ENCODE measurements around the gene RASA3. TPM values are rescaled to one million over a fixed set of nuclear protein-coding genes. Genes with fewer than 3 reads are reported as not detected.
"Not testable (repeated sequence)": the region's sequence is repeated elsewhere in the genome, so short reads cannot be mapped to it uniquely, and the experiment has no call there.

RASA3 gene, protein sequence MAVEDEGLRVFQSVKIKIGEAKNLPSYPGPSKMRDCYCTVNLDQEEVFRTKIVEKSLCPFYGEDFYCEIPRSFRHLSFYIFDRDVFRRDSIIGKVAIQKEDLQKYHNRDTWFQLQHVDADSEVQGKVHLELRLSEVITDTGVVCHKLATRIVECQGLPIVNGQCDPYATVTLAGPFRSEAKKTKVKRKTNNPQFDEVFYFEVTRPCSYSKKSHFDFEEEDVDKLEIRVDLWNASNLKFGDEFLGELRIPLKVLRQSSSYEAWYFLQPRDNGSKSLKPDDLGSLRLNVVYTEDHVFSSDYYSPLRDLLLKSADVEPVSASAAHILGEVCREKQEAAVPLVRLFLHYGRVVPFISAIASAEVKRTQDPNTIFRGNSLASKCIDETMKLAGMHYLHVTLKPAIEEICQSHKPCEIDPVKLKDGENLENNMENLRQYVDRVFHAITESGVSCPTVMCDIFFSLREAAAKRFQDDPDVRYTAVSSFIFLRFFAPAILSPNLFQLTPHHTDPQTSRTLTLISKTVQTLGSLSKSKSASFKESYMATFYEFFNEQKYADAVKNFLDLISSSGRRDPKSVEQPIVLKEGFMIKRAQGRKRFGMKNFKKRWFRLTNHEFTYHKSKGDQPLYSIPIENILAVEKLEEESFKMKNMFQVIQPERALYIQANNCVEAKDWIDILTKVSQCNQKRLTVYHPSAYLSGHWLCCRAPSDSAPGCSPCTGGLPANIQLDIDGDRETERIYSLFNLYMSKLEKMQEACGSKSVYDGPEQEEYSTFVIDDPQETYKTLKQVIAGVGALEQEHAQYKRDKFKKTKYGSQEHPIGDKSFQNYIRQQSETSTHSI
- total RNA-seq: 10 to 100 TPM; 39.4 to 44.1 TPM

DNA sequence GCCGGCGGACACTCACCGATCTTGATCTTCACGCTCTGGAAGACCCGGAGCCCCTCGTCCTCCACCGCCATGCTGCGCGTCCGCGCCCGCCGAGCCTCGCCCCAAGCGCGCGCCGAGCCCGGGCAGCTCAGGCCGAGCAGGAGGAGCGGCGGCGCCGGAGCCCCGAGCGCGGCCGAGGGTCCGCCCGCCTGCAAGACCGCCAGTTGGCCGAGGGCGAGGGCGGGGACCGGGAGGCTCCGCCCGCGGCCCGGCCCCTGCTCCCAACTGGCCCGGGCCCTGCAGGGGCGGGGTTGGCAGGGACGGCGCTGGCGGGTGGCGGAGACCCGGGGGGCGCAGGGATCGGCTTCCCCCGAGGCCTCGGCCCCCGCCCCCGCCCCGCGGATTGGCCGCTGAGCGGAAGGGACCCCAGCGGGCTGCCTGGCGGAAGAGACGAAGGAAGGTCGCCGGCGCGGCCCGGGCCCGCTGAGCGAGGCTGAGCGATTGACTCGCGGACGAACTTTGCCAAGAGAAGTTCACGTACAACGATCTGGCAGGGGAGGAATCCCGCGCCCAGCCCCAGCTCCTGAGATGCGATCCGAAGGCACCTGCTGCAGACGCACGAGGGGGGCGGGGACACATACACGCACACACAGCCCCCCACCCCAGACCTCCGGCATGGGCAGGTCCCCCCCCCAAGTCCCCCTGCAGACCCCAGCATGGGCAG, at the start of gene RASA3:
Gene RASA3 (minus strand): TSS at position 205 of the 703 bp plus-strand sequence. CDS start 134 bp downstream, at position 71.
- peaks cover 14 to 22% of the 10 kb centered on the region in 2 donors for H3K36me3 Mint-ChIP-seq
- DNase-seq (ENCODE audit: low spot score in 2 of 2) (peak; percentile 71 to 75), ATAC-seq (peak; percentile 40 to 73)
- H3K9me3 Mint-ChIP-seq: no peaks in the 10 kb centered on the region
- peak within 1 kb of the TSS; percentile 97 to 99 for H3K27ac Mint-ChIP-seq

DNA sequence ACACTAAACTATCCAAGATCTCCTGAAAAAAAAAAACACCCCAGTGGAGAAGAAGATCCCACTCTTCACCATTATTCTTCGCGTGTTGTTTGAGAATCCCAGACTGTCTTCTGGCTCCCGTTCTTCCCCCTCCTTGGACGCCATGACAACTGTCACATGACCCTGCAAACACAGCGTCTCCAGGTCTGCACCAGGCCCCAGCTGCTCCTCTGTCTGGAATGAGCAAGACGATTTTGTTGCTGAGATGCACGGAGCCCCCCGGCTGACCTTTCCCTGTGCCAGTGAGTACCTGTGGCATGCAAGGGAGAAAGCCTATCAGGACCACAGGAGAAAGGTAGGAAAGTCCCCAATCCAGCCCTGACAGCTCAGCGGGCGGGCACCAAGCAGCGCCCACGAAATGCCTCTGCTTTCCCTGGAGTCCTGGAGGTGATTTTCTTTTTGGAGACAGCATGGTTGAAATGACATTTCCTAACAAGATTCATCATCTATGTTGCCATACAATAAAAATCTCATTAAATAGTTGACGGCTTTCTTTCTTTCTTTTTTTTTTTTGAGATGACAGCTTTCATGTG, 46.8 kb upstream of the RASA3 start, which contains the start of gene CFAP97D2:
Gene CFAP97D2 (plus strand): TSS at position 171 of the 572 bp plus-strand sequence. CDS start 74 bp downstream, at position 245.
- DNase-seq (ENCODE audit: low spot score in 2 of 2) (no peak), ATAC-seq (no peak)
- Mint-ChIP-seq H3K27ac (no peak within 1 kb of the TSS), H3K9me3 (peaks cover 0 to 11% of the 10 kb centered on the region in 2 donors), H3K36me3 (peaks cover 0 to 11% of the 10 kb centered on the region in 2 donors)

DNA sequence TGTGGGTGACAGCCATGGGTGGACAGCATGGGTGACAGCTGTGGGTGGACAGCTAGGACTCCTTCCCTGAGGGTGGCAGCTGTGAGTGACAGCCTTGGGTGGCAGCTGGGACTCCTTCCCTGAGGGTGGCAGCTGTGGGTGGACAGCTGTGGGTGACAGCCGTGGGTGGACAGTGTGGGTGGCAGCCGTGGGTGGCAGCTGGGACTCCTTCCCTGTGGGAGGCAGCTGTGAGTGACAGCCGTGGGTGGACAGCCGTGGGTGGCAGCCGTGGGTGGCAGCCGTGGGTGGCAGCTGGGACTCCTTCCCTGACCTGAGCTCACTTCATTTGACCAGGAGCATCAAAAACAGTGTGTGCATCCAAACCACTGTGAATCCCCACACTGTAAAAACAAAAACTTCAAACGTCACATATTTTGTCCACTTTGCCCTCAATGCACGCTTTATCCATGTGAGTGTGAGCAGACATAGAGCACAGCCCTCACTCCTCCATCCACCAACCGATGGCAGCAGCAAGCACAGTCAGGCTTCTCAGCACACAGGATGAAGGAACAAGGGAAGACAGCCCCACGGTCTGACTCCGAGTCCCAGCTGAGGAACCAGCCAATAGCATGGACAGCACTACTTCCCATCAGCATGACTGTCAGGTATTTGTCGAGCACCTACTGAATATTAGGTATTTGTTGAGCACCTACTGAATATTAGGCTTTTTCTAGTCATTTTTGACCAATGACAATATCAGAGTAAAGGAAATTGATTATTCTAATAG, 45.0 kb upstream of the RASA3 start:
- peaks cover 11 to 20% of the 10 kb centered on the region in 2 donors for H3K9me3 Mint-ChIP-seq
- ATAC-seq (no peak), DNase-seq (ENCODE audit: low spot score in 2 of 2) (no peak)
- H3K27ac Mint-ChIP-seq: peak overlapping the region in 1 of 2 donors; percentile 39
- peaks cover 6 to 27% of the 10 kb centered on the region in 2 donors for H3K36me3 Mint-ChIP-seq

DNA sequence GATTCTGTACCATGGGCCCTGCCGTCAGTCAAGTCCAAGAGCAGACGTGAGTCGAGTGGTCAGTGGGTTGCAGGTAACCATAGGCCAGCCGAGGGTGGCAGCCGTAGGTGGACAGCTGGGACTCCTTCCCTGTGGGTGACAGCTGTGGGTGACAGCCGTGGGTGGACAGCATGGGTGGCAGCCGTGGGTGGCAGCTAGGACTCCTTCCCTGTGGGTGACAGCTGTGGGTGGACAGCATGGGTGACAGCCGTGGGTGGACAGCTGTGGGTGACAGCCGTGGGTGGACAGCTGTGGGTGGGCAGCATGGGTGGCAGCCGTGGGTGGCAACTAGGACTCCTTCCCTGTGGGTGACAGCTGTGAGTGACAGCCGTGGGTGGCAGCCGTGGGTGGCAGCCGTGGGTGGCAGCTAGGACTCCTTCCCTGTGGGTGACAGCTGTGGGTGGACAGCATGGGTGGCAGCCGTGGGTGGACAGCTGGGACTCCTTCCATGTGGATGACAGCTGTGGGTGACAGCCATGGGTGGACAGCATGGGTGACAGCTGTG, 44.0 kb upstream of the RASA3 start:
- H3K36me3 Mint-ChIP-seq: peaks cover 6 to 36% of the 10 kb centered on the region in 2 donors
- peaks cover 11 to 29% of the 10 kb centered on the region in 2 donors for H3K9me3 Mint-ChIP-seq
- not testable (repeated sequence) for DNase-seq (ENCODE audit: low spot score in 2 of 2); H3K27ac Mint-ChIP-seq; ATAC-seq

DNA sequence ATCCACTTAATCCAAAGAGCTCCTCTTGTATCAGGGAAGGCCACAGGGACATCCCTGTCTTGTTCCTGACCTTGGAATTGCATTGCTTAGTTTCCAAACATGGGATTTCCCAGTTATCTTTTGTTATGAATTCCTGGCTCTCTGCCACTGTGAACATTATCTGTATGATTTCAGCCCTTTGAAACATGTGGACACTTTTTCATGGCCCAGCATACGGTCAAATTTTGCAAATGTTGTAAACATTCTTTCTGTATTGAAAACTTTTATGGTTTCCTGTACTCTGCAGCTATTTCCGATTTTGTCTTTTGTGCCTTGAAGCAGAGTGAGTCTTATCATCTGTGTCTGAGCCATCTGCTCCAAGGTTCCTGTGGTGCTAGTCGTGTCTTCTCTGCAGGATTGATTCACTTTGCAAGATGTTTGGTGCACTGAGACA, 42.1 kb upstream of the RASA3 start:
- Mint-ChIP-seq H3K36me3 (peaks cover 6 to 38% of the 10 kb centered on the region in 2 donors), H3K9me3 (peaks cover 11 to 30% of the 10 kb centered on the region in 2 donors), H3K27ac (no peak overlapping the region)
- ATAC-seq (no peak), DNase-seq (ENCODE audit: low spot score in 2 of 2) (no peak)

DNA sequence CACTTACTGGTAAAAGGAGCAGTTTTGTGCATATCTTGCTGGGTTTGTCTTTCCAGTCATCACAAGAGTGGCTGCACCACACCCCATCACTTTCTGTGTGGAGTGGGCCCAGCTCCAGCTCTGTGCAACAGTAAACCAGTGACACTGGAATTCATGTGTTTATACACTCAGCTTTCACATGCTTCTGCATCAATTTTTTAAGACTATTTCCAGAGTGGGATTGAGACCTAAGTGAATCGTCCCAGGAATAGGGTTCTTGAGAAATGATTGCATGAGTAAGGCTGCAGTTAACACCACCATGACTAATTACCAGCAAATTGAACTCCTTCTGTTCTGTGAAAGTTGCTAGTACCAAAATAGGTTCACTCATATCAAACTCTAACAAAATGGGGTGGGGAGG, 41.3 kb upstream of the RASA3 start:
- no peak overlapping the region for H3K27ac Mint-ChIP-seq
- ATAC-seq (peak; percentile 33 to 44), DNase-seq (ENCODE audit: low spot score in 2 of 2) (no peak)
- peaks cover 11 to 30% of the 10 kb centered on the region in 2 donors for H3K9me3 Mint-ChIP-seq
- H3K36me3 Mint-ChIP-seq: peaks cover 6 to 38% of the 10 kb centered on the region in 2 donors

DNA sequence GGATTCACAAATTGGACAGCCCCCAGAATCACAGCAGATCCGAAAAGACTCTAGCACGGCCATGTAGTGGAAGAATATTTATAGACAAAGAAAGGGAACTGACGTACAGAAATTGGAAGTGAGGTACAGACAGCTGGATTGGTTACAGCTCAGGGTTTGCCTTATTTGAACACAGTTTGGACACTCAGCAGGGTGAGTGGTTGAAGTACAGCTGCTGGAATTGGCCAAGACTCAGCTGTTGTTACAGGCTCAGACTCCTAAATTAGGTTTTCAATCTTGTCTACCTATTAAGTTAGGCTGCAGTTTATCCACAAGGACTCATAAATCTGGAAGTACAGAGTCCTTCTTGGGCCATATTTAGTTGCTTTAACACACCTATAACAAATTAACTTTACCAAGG, 40.8 kb upstream of the RASA3 start:
- H3K9me3 Mint-ChIP-seq: peaks cover 11 to 32% of the 10 kb centered on the region in 2 donors
- ATAC-seq: no peak

DNA sequence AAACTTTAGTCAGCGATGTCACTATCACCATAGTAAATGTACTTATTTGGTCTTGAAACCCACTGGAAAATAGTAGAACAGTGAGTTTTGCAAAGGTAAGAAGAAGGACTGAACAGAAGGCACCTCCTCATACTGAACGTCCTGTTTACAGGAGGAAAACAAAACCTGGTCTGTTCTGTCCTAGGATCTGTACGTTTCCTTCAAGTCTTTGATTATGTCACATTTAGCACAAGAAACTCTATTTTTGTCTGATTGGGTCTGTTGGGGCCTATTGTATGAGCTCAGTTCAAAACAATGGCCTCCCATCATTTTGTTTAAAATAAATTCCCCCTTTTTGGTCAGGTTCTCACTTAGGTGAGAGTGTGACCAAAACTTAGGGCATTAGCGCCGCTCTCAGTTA, 35.5 kb upstream of the RASA3 start:
- peaks cover 2 to 14% of the 10 kb centered on the region in 2 donors for H3K36me3 Mint-ChIP-seq
- no peak overlapping the region for H3K27ac Mint-ChIP-seq
- no peak for ATAC-seq
- H3K9me3 Mint-ChIP-seq: peaks cover 1 to 16% of the 10 kb centered on the region in 2 donors
- DNase-seq (ENCODE audit: low spot score in 2 of 2): no peak

More for the DNA sequence above, 40.8 kb upstream of the RASA3 start:
- peaks cover 6 to 38% of the 10 kb centered on the region in 2 donors for H3K36me3 Mint-ChIP-seq
- H3K27ac Mint-ChIP-seq: no peak overlapping the region
- DNase-seq (ENCODE audit: low spot score in 2 of 2): no peak

DNA sequence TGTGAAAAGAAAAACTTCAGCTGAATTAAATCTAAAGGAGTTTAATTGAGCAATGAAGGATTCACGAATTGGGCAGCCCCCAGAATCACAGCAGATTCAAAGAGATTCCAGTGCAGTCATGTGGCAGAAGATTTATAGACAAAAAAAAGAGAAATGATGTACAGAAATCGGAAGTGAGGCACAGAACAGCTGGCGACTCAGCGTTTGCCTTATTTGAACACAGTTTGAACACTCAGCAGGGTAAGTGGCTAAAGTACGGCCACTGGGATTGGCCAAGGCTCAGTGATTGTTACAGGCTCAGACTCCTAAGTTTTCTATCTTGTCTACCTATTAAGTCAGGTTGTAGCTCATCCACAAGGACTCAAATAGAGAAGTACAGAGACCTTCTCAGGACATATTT, 35.0 kb upstream of the RASA3 start:
- H3K36me3 Mint-ChIP-seq: peaks cover 0 to 12% of the 10 kb centered on the region in 2 donors
- H3K27ac Mint-ChIP-seq: peak overlapping the region in 1 of 2 donors; percentile 14
- peaks cover 0 to 14% of the 10 kb centered on the region in 2 donors for H3K9me3 Mint-ChIP-seq
- no peak for DNase-seq (ENCODE audit: low spot score in 2 of 2)
- peak in 1 of 2 donors; percentile 51 for ATAC-seq

DNA sequence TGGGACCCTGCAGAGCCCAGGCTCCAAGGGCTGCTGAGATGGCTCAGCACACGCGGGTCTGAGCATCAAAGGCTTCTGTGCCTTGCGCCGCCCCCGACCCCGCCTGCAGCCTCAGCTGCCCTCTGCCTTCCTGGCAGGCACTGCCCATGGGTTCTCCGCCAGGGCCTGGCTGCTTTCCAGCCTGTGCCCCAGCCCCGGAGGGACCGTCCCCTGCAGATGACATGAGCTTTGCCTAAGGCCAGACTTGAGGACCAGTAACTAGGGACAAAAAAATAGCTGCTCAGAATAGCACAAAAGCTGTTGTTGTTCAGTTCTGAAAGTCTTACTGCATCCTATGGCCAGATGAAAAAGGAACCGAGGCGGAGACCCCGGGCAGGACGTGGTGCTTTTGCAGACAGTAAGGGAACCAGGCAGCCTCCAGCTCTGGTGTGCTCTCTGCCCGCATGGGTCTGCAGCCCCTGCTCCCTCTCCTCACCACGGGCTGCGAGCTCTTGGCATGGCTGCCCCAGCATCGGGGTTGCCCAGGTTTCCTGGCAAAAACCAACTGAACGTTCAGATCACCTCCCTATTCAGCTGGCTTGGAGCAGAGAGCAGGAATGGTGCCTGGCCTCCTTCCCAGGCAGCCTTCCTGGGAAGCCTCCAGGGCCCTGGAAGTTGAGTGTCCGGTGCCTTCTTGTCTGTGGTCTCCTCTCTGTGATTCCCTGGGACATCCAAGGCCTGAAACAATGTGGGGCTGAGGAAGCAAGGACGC, 34.1 kb upstream of the RASA3 start:
- DNase-seq (ENCODE audit: low spot score in 2 of 2) (no peak), ATAC-seq (peak in 1 of 2 donors; percentile 74)
- Mint-ChIP-seq H3K9me3 (peaks cover 0 to 6% of the 10 kb centered on the region in 2 donors), H3K36me3 (peaks cover 0 to 6% of the 10 kb centered on the region in 2 donors), H3K27ac (peak overlapping the region in 1 of 2 donors; percentile 14)

DNA sequence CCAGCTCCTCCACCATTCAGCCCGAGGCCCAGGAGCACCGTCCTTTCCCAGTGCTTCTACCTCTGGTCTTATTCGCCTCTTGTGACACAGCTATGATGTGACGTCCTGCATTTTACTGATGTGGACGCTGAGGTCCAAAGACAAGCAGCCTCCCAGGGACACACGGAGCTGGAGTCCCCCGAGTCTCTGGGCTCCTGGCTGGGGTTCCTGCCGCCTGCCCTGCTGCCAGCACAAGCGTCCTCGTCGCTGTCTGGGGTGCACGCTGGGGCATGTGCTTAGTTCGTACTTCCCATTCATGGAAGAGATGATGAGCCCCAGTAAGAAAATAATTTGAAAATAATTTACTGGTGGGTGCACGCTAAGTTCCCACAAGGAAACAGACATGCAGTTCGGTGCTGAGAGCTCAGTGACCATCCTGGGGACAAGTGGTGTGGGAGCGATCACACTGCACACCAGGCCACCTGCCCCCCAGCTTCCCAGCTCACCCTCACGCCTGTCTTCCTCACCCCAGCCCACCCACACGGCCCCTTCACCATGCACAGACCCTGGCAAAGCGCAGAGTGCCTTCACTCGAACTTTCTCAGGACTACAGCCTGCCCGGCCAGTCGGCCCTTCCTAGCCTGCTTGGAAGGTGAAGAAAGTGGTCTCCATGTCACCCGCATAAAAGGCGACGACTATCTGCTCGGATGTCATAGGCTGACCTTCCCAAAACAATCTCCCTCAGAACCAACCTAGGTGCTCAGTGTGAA, 32.4 kb upstream of the RASA3 start:
- ATAC-seq: no peak
- H3K36me3 Mint-ChIP-seq: peaks cover 0 to 7% of the 10 kb centered on the region in 2 donors
- H3K27ac Mint-ChIP-seq: no peak overlapping the region
- DNase-seq (ENCODE audit: low spot score in 2 of 2): no peak
- peaks cover 0 to 4% of the 10 kb centered on the region in 2 donors for H3K9me3 Mint-ChIP-seq

DNA sequence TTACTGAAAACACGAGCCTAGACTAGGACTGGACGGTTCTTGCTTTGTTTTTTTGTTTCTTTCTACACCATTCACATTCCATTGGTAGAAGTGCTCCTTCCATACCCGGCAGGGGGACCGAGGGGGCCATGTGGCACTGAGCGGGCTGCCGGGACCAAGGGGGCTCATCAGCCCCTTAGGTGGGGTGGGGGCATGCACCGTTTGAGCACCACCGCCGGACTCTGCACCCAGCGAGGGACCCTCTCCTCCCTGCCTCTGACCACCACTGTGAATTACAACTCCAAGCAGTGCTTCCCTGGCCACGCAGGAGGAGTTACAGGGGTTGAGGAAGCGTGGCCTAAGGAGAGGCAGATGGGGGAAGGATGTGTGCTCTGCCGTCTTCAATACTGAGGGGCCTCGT, 31.6 kb upstream of the RASA3 start:
- H3K36me3 Mint-ChIP-seq: peaks cover 0 to 7% of the 10 kb centered on the region in 2 donors

DNA sequence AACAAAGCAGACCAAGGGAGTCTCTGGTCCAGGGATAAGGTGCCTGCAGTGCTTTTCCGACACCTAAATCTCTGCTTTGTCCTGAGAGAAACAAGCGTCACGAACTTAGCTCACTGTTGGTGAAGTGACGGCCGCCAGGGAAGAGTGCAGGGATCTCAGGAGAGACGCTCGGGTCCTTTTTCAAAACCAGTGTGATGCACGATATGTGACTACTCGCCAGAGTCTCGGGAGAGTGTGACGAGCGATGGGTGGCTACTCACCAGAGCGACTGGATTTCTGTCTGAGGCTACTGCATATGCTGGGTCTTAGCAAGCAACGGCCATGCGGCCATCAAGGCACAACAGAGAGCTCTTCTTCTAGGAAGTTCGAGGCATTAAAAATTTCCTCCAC, 30.1 kb upstream of the RASA3 start:
- no peaks in the 10 kb centered on the region for H3K9me3 Mint-ChIP-seq
- DNase-seq (ENCODE audit: low spot score in 2 of 2) (no peak), ATAC-seq (no peak)
- H3K27ac Mint-ChIP-seq: peak overlapping the region; percentile 68 to 71
- H3K36me3 Mint-ChIP-seq: peaks cover 0 to 7% of the 10 kb centered on the region in 2 donors

More for the DNA sequence above, 31.6 kb upstream of the RASA3 start:
- ATAC-seq (no peak), DNase-seq (ENCODE audit: low spot score in 2 of 2) (no peak)
- peaks cover 0 to 4% of the 10 kb centered on the region in 2 donors for H3K9me3 Mint-ChIP-seq
- no peak overlapping the region for H3K27ac Mint-ChIP-seq

Measured in activated naive CD4-positive, alpha-beta T cell treated with anti-CD3 and anti-CD28 coated beads, Interleukin-2, amount 50 U/mL, for 72 hours (primary cell).